Measurements from ENCODE around the gene NLGN2.

Gene NLGN2

DNA sequence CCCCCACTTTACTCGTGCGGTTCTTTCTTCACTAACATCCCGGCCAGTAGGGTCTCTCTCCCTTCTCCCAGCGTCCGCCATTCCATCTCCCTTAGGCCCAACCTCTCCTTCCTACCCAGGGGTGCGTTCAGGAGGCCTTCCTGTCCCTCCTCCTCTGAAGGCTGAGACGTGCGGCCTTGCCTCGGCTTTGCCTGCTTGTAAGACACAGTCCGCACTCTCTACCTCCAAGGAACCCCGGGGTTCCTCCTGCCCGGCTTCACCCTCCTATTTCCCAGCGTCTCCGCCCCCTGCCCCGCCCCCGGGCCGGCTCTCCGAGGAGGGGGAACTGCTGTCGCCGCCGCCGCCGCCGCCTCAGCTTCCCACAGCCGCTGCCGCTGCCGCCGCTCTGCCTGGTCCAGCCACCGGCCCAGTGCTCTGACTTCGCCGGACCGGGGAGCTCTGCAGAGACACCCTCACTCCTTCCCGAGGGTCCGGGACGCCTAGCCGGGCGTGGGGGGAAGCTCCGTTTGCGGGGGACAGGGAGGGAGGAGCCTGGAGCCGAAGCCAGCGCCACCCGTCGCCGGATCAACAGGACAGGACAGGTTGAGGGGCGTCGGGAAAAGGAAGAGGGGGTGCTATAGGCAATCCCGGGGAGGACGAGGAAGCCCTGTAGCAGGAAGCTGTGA, 30.4 kb downstream of the NLGN2 start:
- DNase-seq: peak; percentile 79

DNA sequence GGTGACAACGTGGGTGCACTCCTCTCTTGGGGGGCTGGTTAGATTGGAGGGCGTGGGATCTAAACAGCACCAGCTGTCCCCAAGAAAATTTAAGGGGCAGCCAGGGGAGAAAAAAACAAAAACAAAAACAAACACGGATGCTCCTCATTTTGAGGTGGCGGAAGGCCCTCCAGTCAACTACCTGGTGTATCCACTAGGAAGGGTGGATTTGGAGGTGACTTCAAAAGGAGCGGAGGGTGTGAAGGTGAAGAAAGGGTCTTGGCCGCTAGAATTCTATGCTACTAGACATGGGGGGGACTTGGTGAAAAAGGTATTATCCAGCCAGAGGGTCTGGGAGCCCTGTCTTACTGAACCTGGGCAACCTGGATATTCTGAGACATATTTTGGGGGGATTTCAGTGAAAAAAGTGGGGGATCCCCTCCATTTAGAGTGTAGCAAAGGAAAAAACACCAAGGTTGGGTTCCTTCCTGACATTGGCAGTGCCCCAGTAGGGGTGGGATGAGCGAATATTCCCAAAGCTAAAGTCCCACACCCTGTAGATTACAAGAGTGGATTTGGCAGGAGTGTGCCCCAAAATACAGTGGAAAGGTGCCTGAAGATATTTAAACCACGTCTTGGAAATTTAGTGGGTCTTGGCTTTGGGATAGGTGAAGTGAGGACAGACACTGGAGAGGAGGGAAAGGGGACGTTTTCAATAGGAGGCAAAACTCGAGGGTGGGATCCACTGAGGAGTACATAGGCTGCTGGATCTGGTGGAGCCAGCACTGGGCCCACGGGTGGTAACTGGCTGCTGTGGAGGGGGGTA, 31.2 kb downstream of the NLGN2 start:
- no peak for DNase-seq

DNA sequence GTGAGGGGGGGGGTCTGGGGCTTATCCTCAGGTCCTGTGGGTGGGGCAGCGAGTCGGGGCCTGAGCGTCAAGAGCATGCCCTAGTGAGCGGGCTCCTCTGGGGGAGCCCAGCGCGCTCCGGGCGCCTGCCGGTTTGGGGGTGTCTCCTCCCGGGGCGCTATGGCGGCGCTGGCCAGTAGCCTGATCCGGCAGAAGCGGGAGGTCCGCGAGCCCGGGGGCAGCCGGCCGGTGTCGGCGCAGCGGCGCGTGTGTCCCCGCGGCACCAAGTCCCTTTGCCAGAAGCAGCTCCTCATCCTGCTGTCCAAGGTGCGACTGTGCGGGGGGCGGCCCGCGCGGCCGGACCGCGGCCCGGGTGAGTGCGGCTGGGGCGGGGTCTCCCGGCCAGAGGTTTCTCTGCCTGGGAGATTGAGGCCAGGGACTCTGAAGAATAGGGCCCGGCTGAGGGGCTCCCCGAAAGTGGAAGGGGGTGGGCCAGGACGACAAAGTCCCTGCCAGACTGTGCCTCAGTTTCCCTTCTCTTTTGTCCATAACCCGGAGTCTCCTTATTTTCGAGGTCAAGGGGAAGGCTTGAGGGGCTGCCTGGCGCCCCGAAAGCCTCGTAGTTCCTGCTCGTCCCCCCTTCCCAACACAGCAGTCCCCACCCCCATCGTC, 31.9 kb downstream of the NLGN2 start, which contains the start of gene FGF11:
FGF11 (plus strand) TSS at position 51 of the 651 bp plus-strand sequence; CDS start at position 160, 109 bp downstream.
- peak; percentile 35 for DNase-seq

DNA sequence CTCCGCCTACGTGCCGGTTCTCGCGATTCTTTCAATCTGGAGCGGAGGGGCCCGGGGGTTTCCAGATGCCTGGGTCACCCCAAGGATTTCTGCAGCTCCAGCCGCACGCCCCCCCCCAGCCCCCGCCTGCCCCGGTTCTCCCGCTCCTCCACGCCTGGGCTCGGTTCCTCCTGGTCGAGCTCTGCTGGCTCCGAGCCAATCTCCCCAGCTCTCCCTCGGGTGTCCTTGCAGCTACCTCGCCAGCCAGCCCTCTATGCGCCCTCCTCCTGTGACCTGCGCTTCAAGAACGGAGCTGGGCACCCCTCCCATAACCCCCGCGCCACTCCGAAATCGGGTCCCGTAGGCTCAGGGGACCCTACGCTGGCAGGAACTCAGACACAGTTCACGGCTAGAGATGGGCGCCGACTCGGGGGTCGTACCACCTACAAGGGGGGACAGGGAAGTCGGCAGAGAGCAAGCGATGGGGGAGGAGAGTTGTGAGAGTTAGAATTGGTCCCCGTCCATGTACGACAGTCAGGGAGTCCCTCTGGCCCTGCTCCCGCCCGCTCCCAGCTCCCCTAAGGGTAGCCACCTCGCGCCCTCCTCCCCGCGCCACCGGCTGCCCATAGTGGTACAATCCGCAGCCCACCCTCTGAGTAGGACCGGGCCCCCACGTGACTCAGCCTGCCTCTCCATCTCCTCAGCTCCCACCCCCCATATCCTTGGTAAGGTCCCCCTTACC, 32.6 kb downstream of the NLGN2 start:
- DNase-seq: peak; percentile 93

DNA sequence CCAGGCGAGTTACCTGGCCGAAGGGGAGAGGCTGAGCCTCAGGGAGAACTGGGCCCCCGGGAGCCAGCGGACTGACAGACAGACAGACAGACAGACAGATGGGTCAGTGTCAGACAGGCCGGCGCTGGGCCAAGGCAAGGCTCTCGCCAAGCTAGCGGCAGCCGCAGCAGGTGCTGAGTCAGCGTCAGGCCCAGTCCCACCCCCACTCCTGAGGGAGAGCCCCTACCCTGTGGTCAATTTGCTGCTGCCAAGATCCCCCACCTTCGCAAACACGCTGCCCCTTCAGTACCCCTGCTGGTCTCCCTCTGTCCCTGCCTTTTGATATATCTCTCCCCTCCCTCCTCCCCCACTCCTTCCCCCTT, 33.2 kb downstream of the NLGN2 start:
- DNase-seq: no peak

DNA sequence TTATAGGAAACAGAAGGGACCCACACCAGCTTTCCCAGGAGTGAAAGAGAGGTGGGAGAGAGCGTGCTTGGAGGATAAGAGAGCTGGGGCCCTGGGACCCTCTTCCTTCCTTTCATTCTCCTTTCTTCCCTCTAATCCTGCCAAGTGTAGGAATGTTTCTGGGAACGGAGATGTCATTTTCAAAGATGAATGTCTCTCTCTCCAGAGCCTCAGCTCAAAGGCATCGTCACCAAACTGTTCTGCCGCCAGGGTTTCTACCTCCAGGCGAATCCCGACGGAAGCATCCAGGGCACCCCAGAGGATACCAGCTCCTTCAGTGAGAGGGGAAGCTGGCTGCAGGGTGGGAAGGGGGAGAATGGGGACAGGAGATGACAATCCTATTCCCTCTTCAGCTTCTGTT, 33.6 kb downstream of the NLGN2 start:
- no peak for DNase-seq

DNA sequence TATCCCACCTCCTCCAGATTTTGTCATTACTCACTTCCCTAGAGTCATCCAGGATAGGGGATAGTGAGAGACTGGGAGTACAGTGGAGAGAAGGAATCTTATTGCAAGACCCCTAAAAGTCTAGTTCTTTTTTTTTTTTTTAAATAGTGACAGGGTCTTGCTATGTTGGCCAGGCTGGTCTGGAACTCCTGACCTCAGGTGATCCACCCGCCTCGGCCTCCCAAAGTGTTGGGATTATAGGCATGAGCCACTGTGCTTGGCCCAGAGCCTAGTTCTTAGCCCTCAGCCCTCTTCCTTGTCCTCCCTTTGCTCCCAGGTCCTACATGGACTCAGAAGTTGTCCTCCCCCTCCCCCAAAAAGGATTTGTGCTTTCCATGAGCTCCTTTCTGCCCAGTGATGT, 34.5 kb downstream of the NLGN2 start:
- DNase-seq: no peak

DNA sequence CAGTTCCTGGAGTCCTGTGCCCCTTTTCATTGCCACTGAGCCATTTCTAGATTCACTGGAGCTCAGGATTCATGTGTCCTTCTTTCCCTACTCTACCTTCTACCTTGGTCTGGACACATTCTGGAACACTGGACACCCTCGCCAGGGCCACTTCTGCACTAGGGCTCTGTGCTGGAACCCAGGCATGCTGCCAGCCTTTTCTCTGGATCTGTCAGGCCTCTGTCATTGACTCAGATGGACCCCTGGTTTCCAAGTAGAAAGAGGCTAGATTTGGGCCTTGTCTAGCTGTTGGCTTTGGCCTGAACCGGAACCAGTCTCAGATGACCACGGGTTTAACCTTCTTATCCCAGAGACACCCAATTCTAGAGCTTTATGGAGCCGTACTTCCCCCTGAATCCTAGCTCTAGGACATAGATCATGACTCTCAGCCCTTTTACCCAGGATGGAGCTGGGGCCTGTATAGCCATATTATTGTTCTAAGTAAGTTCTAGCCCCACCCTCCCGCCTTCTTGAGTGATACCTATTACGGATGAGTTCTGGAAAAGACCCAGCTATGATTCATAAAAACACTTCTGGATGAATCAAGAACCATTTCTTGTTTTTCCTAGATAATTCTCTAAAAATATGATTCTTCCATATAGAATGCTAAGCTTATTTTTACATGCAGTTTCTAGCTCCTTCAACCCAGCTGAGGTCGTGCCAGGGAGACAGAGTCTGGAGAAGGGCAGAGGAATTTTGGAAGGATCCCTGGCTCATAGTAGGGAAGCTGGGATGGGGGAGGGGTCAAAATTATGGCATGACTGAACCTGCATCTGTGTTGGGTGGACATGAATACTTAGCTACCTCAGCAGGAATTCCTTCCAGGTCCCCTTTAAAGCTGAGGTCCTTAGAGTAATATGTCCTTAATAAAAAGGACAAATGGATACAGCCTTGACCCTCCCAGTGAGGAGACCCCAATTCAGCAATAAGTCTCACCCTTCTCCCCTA, 36.1 kb downstream of the NLGN2 start:
- no peak for DNase-seq

DNA sequence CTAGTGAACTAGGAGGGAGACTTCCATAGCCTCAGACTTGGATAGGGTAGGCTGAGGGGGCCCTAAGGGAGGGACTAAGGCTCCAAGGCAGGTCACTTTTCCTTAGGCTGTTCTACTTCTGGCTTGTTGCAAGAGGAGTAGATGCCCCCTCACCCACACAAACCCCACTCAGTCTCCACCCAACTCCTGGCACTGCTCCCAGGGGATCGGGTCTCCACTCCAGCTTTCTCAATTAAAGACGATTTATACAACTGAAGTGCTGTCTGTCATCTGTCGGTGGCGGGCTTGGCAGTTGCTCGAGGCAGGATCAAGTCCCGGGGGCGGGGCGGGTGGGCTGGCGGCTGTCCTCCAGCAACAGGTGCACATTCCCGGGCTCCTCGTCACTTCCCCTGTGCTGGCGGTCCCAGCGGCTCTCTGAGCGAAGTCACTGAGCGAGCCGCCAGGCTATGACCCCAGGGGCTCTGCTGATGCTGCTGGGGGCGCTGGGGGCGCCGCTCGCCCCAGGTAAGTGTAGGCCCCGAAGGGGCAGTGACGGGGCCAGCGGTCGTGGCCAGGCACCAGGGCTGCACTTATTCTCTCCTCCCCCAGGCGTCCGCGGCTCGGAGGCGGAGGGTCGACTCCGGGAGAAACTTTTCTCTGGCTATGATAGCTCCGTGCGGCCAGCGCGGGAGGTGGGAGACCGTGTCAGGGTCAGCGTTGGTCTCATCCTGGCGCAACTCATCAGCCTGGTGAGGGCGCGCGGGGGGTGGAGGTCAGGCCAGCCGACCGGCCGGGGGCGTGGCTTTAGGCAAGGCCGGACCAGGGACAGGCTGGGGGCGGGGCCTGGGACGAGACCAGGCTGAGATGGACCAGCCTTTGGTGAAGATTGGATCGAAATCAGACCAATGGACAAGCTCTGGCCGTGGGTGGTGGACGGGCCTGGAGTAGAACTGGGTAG, 37.3 kb downstream of the NLGN2 start, which contains the start of gene CHRNB1:
CHRNB1 (plus strand) TSS at position 380 of the 937 bp plus-strand sequence; CDS start at position 447, 67 bp downstream.
- peak; percentile 80 for DNase-seq

DNA sequence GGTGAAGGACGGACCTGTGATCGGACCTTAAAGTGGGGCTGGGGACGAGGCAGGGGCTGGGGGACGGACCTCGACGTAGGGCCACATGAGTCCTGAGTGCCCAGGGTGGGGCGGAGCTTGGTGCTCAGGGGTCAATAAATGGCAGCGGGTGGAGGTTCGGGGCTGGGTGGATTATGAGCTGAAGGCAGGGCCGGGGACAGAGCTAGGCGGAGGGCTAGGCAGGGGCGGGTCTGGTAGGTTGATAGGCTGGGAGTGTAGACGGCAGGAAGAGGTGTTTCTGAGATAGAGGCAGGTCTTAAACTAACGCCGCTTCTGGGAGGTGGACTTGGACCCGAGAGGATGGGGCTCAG, 37.9 kb downstream of the NLGN2 start:
- no peak for DNase-seq

DNA sequence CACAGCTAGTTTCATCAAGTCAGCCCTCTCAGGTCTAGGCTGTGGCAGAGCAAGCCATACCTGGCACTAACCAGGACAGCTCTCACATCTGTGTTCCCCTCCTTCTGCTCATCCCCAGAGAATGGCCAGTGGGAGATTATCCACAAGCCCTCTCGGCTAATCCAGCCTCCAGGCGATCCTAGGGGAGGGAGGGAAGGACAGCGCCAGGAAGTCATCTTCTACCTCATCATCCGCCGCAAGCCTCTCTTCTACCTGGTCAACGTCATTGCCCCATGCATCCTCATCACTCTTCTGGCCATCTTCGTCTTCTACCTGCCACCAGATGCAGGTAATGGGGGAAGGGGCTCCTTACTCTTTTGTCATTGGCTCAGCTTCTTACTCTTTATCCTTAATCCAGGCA, 40.8 kb downstream of the NLGN2 start:
- no peak for DNase-seq

DNA sequence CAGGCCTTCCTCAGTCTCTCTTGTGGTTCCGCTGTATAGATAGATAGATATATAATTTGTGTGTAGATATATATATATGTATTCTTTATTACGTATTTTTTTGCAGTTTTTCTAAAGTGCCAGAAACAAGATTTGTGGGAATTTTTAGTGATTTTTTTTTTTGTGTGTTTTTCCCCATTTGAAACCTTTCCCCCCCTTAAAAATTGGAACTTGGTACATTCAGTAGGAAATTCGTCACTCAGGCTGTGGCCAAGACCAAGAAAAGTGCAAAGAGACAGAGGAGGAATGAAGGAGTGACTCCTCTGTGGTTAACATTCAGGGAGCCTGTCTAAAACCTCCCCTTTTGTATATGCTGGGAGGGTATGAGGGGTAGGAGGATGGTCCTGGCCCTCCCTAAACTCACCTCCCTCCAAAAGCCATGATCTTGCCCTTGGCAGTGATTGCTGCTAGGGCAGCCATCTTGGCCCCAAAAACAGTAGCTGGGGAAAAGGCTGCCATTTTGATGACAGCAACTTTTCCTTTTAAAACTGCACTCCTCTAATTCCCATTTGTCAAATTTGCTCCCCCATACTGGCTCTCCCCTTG, 52.4 kb downstream of the NLGN2 start:
- DNase-seq: no peak

DNA sequence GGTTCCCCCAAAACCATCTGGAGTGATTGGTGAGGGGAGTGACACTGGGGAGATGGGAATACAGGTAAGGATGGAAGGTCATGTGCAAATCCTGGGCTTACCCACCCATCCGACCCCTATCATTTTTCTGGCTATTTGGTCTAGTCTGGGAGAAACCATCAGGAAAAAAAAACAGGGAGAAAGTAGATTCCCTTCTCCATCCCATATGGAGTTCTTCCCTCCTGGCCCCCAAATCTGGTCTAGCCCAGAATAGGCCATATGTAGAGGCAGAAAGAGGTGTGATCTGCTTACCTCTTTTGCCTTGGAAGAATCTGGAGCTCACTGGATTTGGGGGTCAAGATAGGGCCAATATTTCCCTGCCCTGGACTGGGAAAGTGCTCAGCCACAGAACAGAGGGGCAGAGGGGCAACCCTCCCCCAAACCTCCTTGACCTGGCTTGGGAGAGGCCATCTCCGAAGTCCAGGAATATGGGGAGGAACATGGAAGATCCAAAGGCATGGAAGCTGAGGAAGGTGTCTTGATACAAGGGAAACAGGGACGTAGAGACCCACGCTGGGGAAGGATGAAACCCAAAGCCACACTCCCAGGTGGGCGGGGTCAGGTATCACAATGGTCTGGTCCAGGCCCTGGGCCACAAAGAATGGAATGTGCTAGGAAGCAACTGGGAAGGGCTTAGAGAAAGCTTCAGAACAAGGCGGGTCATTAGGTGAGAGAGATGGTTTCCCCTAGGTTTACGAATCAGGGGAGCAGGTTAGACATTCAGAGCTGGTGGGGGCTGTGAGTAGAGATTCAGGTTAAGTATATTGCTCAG, 53.4 kb downstream of the NLGN2 start:
- no peak for DNase-seq

DNA sequence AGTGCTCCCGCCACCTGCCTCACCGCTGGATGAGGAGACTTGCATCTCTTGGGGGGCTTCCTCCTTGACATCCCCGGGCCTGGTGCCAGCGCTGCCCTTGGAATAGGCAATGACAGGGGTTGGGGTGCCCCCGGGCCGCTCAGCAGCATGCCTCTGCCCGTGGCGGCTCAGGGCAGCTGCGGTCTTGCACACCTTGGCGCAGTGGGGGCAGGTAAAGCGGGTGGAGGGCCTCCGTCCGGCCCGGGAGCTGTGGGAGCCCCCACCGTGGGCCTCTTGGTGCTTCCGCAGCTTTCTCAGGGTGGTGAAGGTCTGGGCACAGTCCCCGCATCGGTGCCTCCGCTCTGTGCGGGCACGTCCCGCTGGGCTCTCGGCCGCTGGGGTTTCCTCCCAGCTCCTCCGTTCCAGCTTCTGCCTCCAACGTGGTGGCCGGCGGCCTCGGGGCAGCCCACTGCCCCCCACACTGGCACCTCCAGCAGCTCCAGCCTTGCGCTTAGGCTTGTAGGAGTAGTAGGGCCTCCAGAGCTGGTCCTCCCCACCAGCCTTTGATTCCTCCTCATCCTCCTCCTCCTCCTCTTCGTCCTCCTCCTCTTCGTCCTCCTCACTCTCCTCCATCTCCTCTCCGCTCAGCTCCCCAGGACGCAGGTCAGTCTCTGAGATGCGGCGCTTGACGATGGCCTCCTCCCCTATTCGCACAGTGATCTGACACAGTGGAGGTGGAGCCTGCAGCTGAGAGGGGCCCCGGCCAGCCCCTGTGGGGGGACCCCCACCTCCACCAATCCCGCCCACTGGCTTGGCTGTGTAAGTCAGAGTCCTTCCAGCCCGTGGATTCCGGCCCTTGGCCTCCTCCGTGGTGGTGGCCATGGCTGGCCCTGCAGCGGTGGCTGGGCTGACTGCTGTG, 55.1 kb downstream of the NLGN2 start:
- no peak for DNase-seq

DNA sequence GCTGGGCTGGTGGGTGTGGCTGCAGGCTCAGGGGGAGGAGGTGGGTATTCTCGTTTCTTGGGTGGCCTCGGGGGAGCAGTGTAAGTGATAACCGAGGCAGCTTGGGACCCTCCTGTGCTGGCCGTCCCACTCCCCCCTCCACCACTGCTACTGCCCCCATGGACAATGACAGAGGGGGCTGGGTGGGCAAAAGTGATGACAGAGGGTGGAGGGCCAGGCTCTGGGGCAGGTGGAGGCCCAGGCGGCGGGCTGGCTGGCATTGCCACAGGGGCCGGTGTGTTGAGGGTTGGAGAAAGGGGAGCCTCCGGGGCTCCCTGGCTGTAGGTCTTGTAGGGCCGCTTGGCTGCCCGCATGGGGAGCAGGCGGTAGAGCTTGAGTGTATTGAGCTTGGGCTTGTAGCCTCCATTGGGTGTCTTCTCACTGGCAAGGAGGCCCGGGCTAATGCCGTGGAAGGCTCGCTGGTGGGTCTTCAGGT, 55.8 kb downstream of the NLGN2 start:
- no peak for DNase-seq

DNA sequence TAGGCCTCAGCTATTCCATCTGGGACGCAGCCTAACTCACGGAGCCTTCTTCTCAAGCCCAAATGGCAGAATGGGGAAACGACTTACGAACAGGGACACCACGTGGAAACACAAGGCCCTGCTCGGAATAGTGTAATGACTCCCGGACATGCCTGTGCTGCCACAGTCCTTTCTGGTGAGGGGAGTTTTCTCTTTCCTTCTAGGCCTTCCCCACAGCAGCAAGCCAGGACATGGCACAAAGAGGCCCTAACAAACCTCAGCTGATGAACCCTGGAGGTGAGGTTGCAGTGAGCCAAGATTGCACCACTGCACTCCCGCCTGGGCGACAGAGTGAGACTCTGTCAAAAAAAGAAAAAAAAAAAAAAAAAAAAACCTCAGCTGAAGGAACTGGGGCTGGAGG, 56.4 kb downstream of the NLGN2 start:
- no peak for DNase-seq

DNA sequence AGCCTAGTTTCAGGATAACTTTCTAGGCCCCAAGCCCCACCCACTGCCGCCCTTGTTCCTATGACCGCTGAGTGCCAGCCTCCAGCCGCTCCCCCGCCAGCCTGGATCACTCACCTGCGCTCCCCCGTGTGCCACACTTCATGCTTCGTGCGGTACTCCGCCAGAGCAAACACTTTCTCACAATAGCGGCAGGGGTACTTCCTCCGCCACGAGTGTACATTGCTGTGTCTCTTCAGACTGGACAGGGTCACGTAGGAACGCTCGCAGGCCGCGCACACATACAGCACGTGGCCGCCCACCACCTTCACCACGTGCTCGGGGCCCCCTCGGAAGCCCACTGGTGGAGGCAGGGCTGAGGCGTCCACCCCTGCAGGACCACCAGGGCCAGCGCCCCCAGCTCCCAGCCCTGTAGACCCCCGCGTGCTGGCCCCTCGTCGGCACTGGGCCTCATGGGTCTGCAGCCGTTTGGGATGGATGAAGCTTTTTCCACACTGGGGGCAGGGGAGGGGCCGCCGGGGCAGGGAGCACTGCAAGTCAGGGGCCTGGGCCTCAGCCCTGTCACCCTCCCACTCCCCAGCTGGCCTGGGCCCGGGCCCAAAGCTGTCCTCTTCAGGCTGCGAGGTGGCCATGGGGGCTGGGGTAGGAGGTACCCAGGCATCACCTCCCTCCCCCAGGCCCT, 58.1 kb downstream of the NLGN2 start:
- no peak for DNase-seq

DNA sequence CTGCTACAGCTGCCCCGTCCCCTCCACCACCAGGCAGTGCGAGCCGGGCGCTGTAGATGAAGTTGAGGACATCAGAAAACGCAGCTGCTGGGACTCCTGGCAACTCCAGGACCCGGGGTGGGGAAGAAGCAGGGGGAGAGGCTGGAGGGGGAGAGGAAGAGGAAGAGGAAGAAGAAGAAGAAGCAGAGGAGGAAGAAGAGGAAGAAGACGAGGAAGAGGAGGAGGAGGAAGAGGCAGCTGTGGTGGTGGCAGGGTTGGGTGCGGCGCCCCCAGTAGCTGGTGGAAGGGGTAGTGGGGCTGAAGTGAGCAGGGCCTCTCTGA, 58.6 kb downstream of the NLGN2 start:
- DNase-seq: no peak
